HG03565 (cell line): Measurements from ENCODE around the gene SFN.
"Not testable (repeated sequence)": the region's sequence is repeated elsewhere in the genome, so short reads cannot be mapped to it uniquely, and the experiment has no call there.

Experiments used
- ATAC-seq: cut with Tn5 transposase; IDR thresholded peaks from one replicate; pipeline ENCODE4 v1.9.1; 2021; ENCODE audit warnings: mild to moderate bottlenecking, moderate library complexity; ENCODE audit not compliant: unreplicated experiment

SFN gene

GRCh38 chr1:26862781-26863684 is at the start of gene SFN:
SFN (plus strand) TSS chr1:26863149; CDS start chr1:26863213, 64 bp downstream.
- ATAC-seq, result no peak

- no peak for ATAC-seq
Measured at GRCh38 chr1:26814377-26814776, 48.6 kb upstream of the SFN start.

- ATAC-seq, result no peak
Measured at GRCh38 chr1:26814893-26815292, 48.1 kb upstream of the SFN start.

- ATAC-seq, result peak; percentile 69
Measured at GRCh38 chr1:26820784-26821269, 42.1 kb upstream of the SFN start.

GRCh38 chr1:26822737-26823395 is 40.1 kb upstream of the SFN start:
- no peak for ATAC-seq

GRCh38 chr1:26824731-26825130 is 38.2 kb upstream of the SFN start:
- ATAC-seq, result no peak

- ATAC-seq, result peak; percentile 68
Measured at GRCh38 chr1:26826261-26827105, 36.5 kb upstream of the SFN start, which contains the start of gene ZDHHC18. ZDHHC18 (plus strand) TSS chr1:26826688; CDS start chr1:26826805, 117 bp downstream.

- ATAC-seq, result no peak
Measured at GRCh38 chr1:26827106-26827604, 35.8 kb upstream of the SFN start.

GRCh38 chr1:26827663-26828062 is 35.3 kb upstream of the SFN start:
- ATAC-seq, result no peak

GRCh38 chr1:26828411-26828991 is 34.4 kb upstream of the SFN start:
- ATAC-seq, result no peak

- no peak for ATAC-seq
Measured at GRCh38 chr1:26829184-26829911, 33.6 kb upstream of the SFN start.

GRCh38 chr1:26831059-26831458 is 31.9 kb upstream of the SFN start:
- no peak for ATAC-seq

- no peak for ATAC-seq
Measured at GRCh38 chr1:26831546-26832248, 31.3 kb upstream of the SFN start.

- ATAC-seq, result no peak
Measured at GRCh38 chr1:26832249-26832960, 30.5 kb upstream of the SFN start.

GRCh38 chr1:26833432-26834405 is 29.2 kb upstream of the SFN start:
- ATAC-seq, result peak; percentile 73

GRCh38 chr1:26837665-26838064 is 25.3 kb upstream of the SFN start:
- ATAC-seq, result not testable (repeated sequence)
